Measurements from ENCODE around the gene LELP1. TPM values are rescaled to one million over a fixed set of nuclear protein-coding genes. Genes with fewer than 3 reads are reported as not detected.
A peak's percentile ranks its signal among the peaks of the same experiment; 100 is the strongest.

The LELP1 gene
- total and polyA plus RNA-seq, 2 of the 13 experiments (the other 11 are each of a cell fraction or from before 2014, with no cell fraction given), result not detected

DNA sequence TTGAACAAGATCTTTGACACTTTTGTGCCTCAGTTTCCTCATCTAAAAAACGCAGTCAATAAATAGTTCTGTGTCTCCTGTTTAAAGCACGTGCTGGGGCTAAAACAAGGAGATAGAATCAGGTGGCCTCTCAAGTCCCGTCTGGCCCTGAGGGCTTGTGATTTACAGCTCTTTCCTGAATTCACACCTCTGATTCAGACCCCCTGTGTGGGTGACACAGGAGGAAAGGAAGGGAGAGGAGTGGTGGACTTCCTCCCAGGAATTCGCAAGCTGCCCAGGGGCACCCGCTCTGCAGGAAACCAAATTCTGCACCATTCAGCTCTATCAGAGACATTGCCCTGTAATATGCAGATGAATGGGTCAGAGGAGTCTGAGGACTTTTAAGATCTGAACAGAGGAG, 9.0 kb downstream of the LELP1 start:
- Histone ChIP-seq H2AFZ (ENCODE audit: low read length) (no peak overlapping the region), H3K36me3 (replicated peaks in 1 of 2; ENCODE audit: control insufficient read depth in 1 of 2, insufficient read depth in 2 of 2, low read length in 2 of 2) (no peaks in the 10 kb centered on the region), H3K4me2 (ENCODE audit: low read depth, low read length) (no peak overlapping the region), H3K79me2 (ENCODE audit: insufficient read depth, low read length) (no peaks in the 10 kb centered on the region), H4K20me1 (ENCODE audit: insufficient read depth, low read length) (no peaks in the 10 kb centered on the region), H3K9ac (ENCODE audit: insufficient read depth, low read depth, low read length) (no peak overlapping the region), H3K9me3 (ENCODE audit: low read length) (no peaks in the 10 kb centered on the region), H3K4me3 (replicated peaks in 1 of 3; ENCODE audit: insufficient read depth in 1 of 3, low read depth in 2 of 3, low read length in 3 of 3) (no peak overlapping the region), H3K27ac (ENCODE audit: extremely low read length, insufficient read depth, low read length) (no peak overlapping the region), H3K4me1 (ENCODE audit: insufficient read depth, low read length) (no peaks in the 10 kb centered on the region), H3K27me3 (ENCODE audit: control insufficient read depth in 1 of 2, insufficient read depth in 2 of 2, low read length in 2 of 2) (peaks cover 1 to 3% of the 10 kb centered on the region in 2 experiments; a peak in 2 of 5 replicates)
- intact Hi-C loops (cut with micrococcal nuclease; ENCODE audit: unreplicated experiment), result no loop called here
- CTCF ChIA-PET (ENCODE audit: low intra/inter-chr PET ratio, low total read pairs), result no interaction called here
- BruUV-seq (replicated peaks), result no TSS peak
- TF ChIP-seq PRPF4 (IDR thresholded peaks at IDR 0.05; ENCODE audit: low read depth, low read length, poor library complexity, severe bottlenecking), result no peak
- TF ChIP-seq MNT (IDR thresholded peaks at IDR 0.05), result 0 out of 2 replicates have a peak, but pooled peaks have one; percentile 23
- POLR2A ChIA-PET, result no interaction called here
- in situ Hi-C loops (cut with HindIII; ENCODE audit: extremely low pct_ligation_motif_present, low pct_unique_long_range_greater_than_20kb), result no loop called here
- no peak for FAIRE-seq
- no peak for DNase-seq (ENCODE audit: low spot score)
- ATAC-seq, result no peak
- WGBS (ENCODE audit: low lambda C conversion rate), result 30% methylated on average over 5 of the region's 5 CpGs

DNA sequence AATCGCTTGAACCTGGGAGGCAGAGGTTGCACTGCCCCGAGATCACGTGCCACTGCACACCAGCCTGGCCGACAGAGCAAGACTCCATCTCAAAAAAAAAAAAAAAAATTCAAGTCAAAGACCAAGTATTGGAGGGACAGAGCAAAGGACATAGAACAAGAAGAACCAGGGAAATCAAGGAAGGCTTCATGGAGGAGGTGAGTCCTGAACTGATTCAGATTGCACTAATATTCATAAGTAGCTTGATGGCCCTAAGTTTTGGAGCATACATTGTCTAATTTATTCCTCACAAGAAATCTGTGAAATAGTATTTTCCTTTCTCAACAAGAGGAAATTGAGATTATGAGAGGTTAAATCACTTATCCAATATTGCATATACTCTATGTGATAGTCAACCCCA, 10.3 kb downstream of the LELP1 start:
- DNase-seq (ENCODE audit: low spot score), result no peak
- intact Hi-C loops (cut with micrococcal nuclease; ENCODE audit: unreplicated experiment) (no loop called here), in situ Hi-C loops (cut with HindIII; ENCODE audit: extremely low pct_ligation_motif_present, low pct_unique_long_range_greater_than_20kb) (no loop called here)
- Histone ChIP-seq H2AFZ (ENCODE audit: low read length) (no peak overlapping the region), H3K27me3 (ENCODE audit: control insufficient read depth in 1 of 2, insufficient read depth in 2 of 2, low read length in 2 of 2) (peaks cover 0 to 3% of the 10 kb centered on the region in 2 experiments; a peak in 2 of 5 replicates), H3K27ac (ENCODE audit: extremely low read length, insufficient read depth, low read length) (no peak overlapping the region), H3K79me2 (ENCODE audit: insufficient read depth, low read length) (no peaks in the 10 kb centered on the region), H3K9me3 (ENCODE audit: low read length) (no peaks in the 10 kb centered on the region), H3K4me3 (replicated peaks in 1 of 3; ENCODE audit: insufficient read depth in 1 of 3, low read depth in 2 of 3, low read length in 3 of 3) (no peak overlapping the region), H3K4me1 (ENCODE audit: insufficient read depth, low read length) (no peaks in the 10 kb centered on the region), H3K36me3 (replicated peaks in 1 of 2; ENCODE audit: control insufficient read depth in 1 of 2, insufficient read depth in 2 of 2, low read length in 2 of 2) (no peaks in the 10 kb centered on the region), H4K20me1 (ENCODE audit: insufficient read depth, low read length) (no peaks in the 10 kb centered on the region), H3K9ac (ENCODE audit: insufficient read depth, low read depth, low read length) (no peak overlapping the region), H3K4me2 (ENCODE audit: low read depth, low read length) (no peak overlapping the region)
- no peak for ATAC-seq
- ChIA-PET CTCF (ENCODE audit: low intra/inter-chr PET ratio, low total read pairs) (no interaction called here), POLR2A (no interaction called here)
- WGBS (ENCODE audit: low lambda C conversion rate), result 11% methylated on average over 4 of the region's 4 CpGs
- TF ChIP-seq SMAD3 (CRISPR knock-in tag; IDR thresholded peaks at IDR 0.05) (no peak), ZNF260 (CRISPR knock-in tag; IDR thresholded peaks at IDR 0.05; ENCODE audit: borderline replicate concordance, low read depth) (no peak), NCOA5 (CRISPR knock-in tag; IDR thresholded peaks at IDR 0.05) (no peak), ELF3 (CRISPR knock-in tag; IDR thresholded peaks at IDR 0.05) (no peak), MLLT10 (CRISPR knock-in tag; IDR thresholded peaks at IDR 0.05) (no peak), ZNF350 (CRISPR knock-in tag; IDR thresholded peaks at IDR 0.05; ENCODE audit: borderline replicate concordance, low read depth) (no peak), ARNT2 (CRISPR knock-in tag; IDR thresholded peaks at IDR 0.05; ENCODE audit: low read depth) (no peak)
- TF ChIP-seq, protein P1, sequence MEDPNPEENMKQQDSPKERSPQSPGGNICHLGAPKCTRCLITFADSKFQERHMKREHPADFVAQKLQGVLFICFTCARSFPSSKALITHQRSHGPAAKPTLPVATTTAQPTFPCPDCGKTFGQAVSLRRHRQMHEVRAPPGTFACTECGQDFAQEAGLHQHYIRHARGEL (CRISPR knock-in tag; IDR thresholded peaks at IDR 0.05), result no peak
- FAIRE-seq, result no peak
- no TSS peak for BruUV-seq (replicated peaks)

All from HepG2 (cell line).